Endothelial cell of umbilical vein (primary cell): ENCODE measurements around the gene CCR9. TPM values are rescaled to one million over a fixed set of nuclear protein-coding genes. Genes with fewer than 3 reads are reported as not detected.

Experiments used
- BruUV-seq: library from RNA; stranded (reverse); fragments of 400-500 nt; replicated peaks from 2 replicates; lab custom pipeline; 2021; lab: Mats Ljungman, UMichigan
- CTCF ChIA-PET: fragments of 300-600, 350-600 bp; sonication (Branson Sonifier 250); formaldehyde crosslinking; loops from one replicate; lab custom pipeline; 2021; ENCODE audit warnings: antibody characterized with exemption, inconsistent platforms; lab: Charles Lee
- POLR2A ChIA-PET: fragments of 300-600, 350-600 bp; sonication (Branson Sonifier 250); formaldehyde crosslinking; loops from one replicate; lab custom pipeline; 2021; ENCODE audit warnings: antibody characterized with exemption, inconsistent platforms; lab: Charles Lee
- DNase-seq: peaks from one replicate; pipeline ENCODE4 v3.0.0-alpha.2; 2011; ENCODE audit warnings: low read depth, low spot score
- FAIRE-seq: peaks from 2 replicates; lab custom pipeline; 2011; peaks lifted over from hg19 to GRCh38; lab: Jason Lieb, UNC
- H2AFZ ChIP-seq: 2 replicates; pipeline ENCODE4 v1.6.0; 2012; ENCODE audit warnings: low read depth, low read length, control low read depth, inconsistent platforms
- H3K27ac ChIP-seq: 2 replicates; pipeline ENCODE4 v1.5.1; 2011; ENCODE audit warnings: low read depth, mild to moderate bottlenecking, control low read depth, low read length, moderate library complexity; ENCODE audit not compliant: insufficient read depth
- H3K27me3 ChIP-seq, 2 experiments: 2 replicates each; pipeline versions ENCODE4 v1.6.0 to v1.6.1; 2011; ENCODE audit warnings: low read length in 2 of 2, mixed read lengths in 1 of 2; ENCODE audit not compliant: control insufficient read depth in 2 of 2, insufficient read depth in 2 of 2
- H3K36me3 ChIP-seq, 2 experiments: 2 replicates in 1 of 2; 3 replicates in 1 of 2; pipeline ENCODE4 v1.5.1; 2011; ENCODE audit warnings: low read length in 2 of 2, mild to moderate bottlenecking in 1 of 2, moderate library complexity in 1 of 2; ENCODE audit not compliant: control insufficient read depth in 2 of 2, insufficient read depth in 2 of 2; ENCODE audit errors: extremely low read depth in 1 of 2
- H3K4me1 ChIP-seq: 3 replicates; pipeline ENCODE4 v1.5.1; 2011; ENCODE audit warnings: mild to moderate bottlenecking, low read length; ENCODE audit not compliant: control insufficient read depth, insufficient read depth; ENCODE audit errors: extremely low read depth
- H3K4me2 ChIP-seq: 2 replicates; pipeline ENCODE4 v1.6.1; 2011; ENCODE audit warnings: low read length, control low read depth, mixed read lengths; ENCODE audit not compliant: insufficient read depth
- H3K4me3 ChIP-seq, 3 experiments: fragments of 200-600 bp in 1 of 3; sonication (generic), shearing (Covaris generic) in 1 of 3; replicated peaks in 1 of 3; 2 replicates each; pipeline ENCODE4 v1.5.1; 2011 to 2016; ENCODE audit warnings: control low read depth in 3 of 3, low read length in 3 of 3, mild to moderate bottlenecking in 2 of 3, inconsistent platforms in 1 of 3, low read depth in 1 of 3, moderate library complexity in 1 of 3; ENCODE audit not compliant: insufficient read depth in 1 of 3
- H3K79me2 ChIP-seq: 2 replicates; pipeline ENCODE4 v1.6.0; 2012; ENCODE audit warnings: low read length, inconsistent platforms; ENCODE audit not compliant: control insufficient read depth, insufficient read depth
- H3K9ac ChIP-seq: replicated peaks from 2 replicates; pipeline ENCODE3; 2011; ENCODE audit warnings: low read length, control low read depth; ENCODE audit not compliant: insufficient read depth; ENCODE audit errors: extremely low read depth
- H3K9me1 ChIP-seq: replicated peaks from 3 replicates; pipeline ENCODE4 v1.6.0; 2011; ENCODE audit warnings: mild to moderate bottlenecking, low read length; ENCODE audit not compliant: control insufficient read depth, insufficient read depth; ENCODE audit errors: extremely low read depth
- H3K9me3 ChIP-seq: replicated peaks from 2 replicates; pipeline ENCODE4 v1.5.1; 2012; ENCODE audit warnings: low read length, inconsistent platforms; ENCODE audit not compliant: control insufficient read depth, insufficient read depth
- H4K20me1 ChIP-seq: replicated peaks from 2 replicates; pipeline ENCODE3; 2011; ENCODE audit warnings: mild to moderate bottlenecking, low read length; ENCODE audit not compliant: control insufficient read depth, insufficient read depth; ENCODE audit errors: extremely low read depth
- EZH2 ChIP-seq: IDR thresholded peaks from 2 replicates; pipeline ENCODE4 v1.6.1; 2012; ENCODE audit warnings: borderline replicate concordance, low read depth, mild to moderate bottlenecking, moderate library complexity, low read length, inconsistent platforms; ENCODE audit not compliant: severe bottlenecking
- FOS ChIP-seq: IDR thresholded peaks from 2 replicates; pipeline ENCODE4 v1.6.1; 2011; ENCODE audit warnings: mild to moderate bottlenecking, low read length, moderate library complexity, borderline replicate concordance; ENCODE audit not compliant: insufficient read depth
- GATA2 ChIP-seq: IDR thresholded peaks from 2 replicates; pipeline ENCODE4 v1.7.0; 2011; ENCODE audit warnings: low read depth, mild to moderate bottlenecking, moderate library complexity, mixed read lengths, low read length; ENCODE audit not compliant: insufficient read length, insufficient read depth
- JUN ChIP-seq: IDR thresholded peaks from 2 replicates; pipeline ENCODE4 v1.6.1; 2011; ENCODE audit warnings: borderline replicate concordance, low read depth; ENCODE audit not compliant: insufficient read length, insufficient read depth
- MYC ChIP-seq: IDR thresholded peaks from one replicate; pipeline ENCODE4 v1.6.1; 2011; ENCODE audit warnings: mild to moderate bottlenecking, low read depth, low read length
- POLR2A ChIP-seq: IDR thresholded peaks from 2 replicates; pipeline ENCODE4 v1.6.1; 2012; ENCODE audit warnings: low read depth, mild to moderate bottlenecking, control low read depth, low read length
- POLR2AphosphoS5 ChIP-seq: IDR thresholded peaks from 2 replicates; pipeline ENCODE4 v1.6.1; 2012; ENCODE audit warnings: low read depth, mild to moderate bottlenecking, control low read depth, low read length, moderate library complexity; ENCODE audit not compliant: insufficient read depth
- dilution Hi-C: fragments of 300-500 bp; cut with MboI; formaldehyde crosslinking; loops from one replicate; pipeline ENCODE4 v1.15.0; 2019; ENCODE audit warnings: low sequenced_read_pairs; ENCODE audit not compliant: extremely low pct_ligation_motif_present
- intact Hi-C: fragments of 100-400 bp; cut with micrococcal nuclease; formaldehyde crosslinking; loops from one replicate; pipeline ENCODE4 v1.10.0; 2022
- polyA plus RNA-seq, 4 experiments: library from polyadenylated mRNA; depleted of rRNA in 3 of 4; stranded (reverse) in 3 of 4; unstranded in 1 of 4; fragments of >200 nt; gene quantifications; 2 replicates each; pipeline versions ENCODE4 v1.2.1 to v1.2.3, GENCODE V29; 2011 to 2012; ENCODE audit warnings: missing spikeins in 1 of 4
- total RNA-seq: library from RNA; stranded (reverse); gene quantifications from 2 replicates; pipeline ENCODE4 v1.2.3, GENCODE V29; 2021
- TF ChIP-seq, protein P1 (sequence below), 2 donors: IDR thresholded peaks; 1 replicate in 1 of 2; 2 replicates in 1 of 2; pipeline ENCODE4 v1.5.1; 2011; ENCODE audit warnings: low read length in 2 of 2, mild to moderate bottlenecking in 2 of 2, moderate library complexity in 2 of 2, control low read depth in 1 of 2, inconsistent platforms in 1 of 2, low read depth in 1 of 2; ENCODE audit not compliant: insufficient read depth in 1 of 2; ENCODE audit errors: extremely low read depth in 1 of 2
- TF ChIP-seq, protein P2 (sequence below): IDR thresholded peaks from 2 replicates; pipeline ENCODE4 v1.6.1; 2011; ENCODE audit not compliant: insufficient read depth, insufficient read length

Gene CCR9
- total and polyA plus RNA-seq, 2 donors (not counting 3 experiments of a cell fraction or from before 2014, with no cell fraction given): not detected

DNA sequence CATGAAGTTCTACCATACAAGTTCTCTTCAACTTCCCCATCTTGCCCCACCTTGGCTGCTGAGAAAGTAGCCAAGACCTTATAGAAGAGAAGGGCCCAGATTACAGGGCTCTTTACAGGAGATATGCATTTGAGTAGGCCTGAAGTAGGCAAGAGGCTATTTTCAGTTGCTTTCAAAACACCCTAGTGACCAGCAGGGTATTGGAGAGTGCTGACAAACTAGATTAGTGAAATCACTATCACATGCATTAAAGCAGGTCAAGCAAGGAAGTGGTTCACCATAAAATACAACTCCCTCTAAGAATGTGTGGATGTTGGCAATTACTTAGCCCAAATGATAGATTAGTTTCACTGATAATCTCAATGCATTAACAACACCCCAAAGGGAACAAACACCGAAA, 41.7 kb upstream of the CCR9 start:
- peaks cover 5% of the 10 kb centered on the region for H3K4me1 ChIP-seq
- CTCF ChIA-PET: interaction anchor here (1.5 kb wide), 1 partner anchor 84 kb away, joined by 3 read pairs; no protein-coding TSS in a partner anchor
- FAIRE-seq (no peak), DNase-seq (no peak)
- no peak overlapping the region for H3K27ac ChIP-seq
- H3K36me3 ChIP-seq: no peaks in the 10 kb centered on the region
- no peaks in the 10 kb centered on the region for H3K9me3 ChIP-seq
- POLR2A ChIA-PET: no interaction called here
- intact Hi-C loops (no loop called here), dilution Hi-C loops (no loop called here)
- H3K27me3 ChIP-seq: peaks cover 9 to 31% of the 10 kb centered on the region in 2 experiments
- BruUV-seq: no TSS peak
- H3K9me1 ChIP-seq: no peaks in the 10 kb centered on the region
- H3K4me3 ChIP-seq: no peak overlapping the region
- no peak overlapping the region for H2AFZ ChIP-seq
- no peak overlapping the region for H3K9ac ChIP-seq
- no peaks in the 10 kb centered on the region for H3K79me2 ChIP-seq
- no peak overlapping the region for H3K4me2 ChIP-seq
- TF ChIP-seq FOS (no peak), POLR2AphosphoS5 (no peak), POLR2A (no peak), GATA2 (no peak), MYC (no peak), EZH2 (no peak), JUN (no peak)
- TF ChIP-seq, protein P1, sequence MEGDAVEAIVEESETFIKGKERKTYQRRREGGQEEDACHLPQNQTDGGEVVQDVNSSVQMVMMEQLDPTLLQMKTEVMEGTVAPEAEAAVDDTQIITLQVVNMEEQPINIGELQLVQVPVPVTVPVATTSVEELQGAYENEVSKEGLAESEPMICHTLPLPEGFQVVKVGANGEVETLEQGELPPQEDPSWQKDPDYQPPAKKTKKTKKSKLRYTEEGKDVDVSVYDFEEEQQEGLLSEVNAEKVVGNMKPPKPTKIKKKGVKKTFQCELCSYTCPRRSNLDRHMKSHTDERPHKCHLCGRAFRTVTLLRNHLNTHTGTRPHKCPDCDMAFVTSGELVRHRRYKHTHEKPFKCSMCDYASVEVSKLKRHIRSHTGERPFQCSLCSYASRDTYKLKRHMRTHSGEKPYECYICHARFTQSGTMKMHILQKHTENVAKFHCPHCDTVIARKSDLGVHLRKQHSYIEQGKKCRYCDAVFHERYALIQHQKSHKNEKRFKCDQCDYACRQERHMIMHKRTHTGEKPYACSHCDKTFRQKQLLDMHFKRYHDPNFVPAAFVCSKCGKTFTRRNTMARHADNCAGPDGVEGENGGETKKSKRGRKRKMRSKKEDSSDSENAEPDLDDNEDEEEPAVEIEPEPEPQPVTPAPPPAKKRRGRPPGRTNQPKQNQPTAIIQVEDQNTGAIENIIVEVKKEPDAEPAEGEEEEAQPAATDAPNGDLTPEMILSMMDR (IDR thresholded peaks at IDR 0.05; ENCODE audit: extremely low read depth in 1 of 2, insufficient read depth in 1 of 2, low read depth in 1 of 2, low read length in 2 of 2): no peak
- TF ChIP-seq, protein P2, sequence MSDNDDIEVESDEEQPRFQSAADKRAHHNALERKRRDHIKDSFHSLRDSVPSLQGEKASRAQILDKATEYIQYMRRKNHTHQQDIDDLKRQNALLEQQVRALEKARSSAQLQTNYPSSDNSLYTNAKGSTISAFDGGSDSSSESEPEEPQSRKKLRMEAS: no peak
- H4K20me1 ChIP-seq: no peaks in the 10 kb centered on the region
